HG02623 (cell line): ENCODE measurements around the gene DLG2.

Source experiments
- ATAC-seq: cut with Tn5 transposase; IDR thresholded peaks from one replicate; pipeline ENCODE4 v1.9.1; 2021; ENCODE audit warnings: moderate library complexity; ENCODE audit not compliant: unreplicated experiment

The DLG2 gene

DNA sequence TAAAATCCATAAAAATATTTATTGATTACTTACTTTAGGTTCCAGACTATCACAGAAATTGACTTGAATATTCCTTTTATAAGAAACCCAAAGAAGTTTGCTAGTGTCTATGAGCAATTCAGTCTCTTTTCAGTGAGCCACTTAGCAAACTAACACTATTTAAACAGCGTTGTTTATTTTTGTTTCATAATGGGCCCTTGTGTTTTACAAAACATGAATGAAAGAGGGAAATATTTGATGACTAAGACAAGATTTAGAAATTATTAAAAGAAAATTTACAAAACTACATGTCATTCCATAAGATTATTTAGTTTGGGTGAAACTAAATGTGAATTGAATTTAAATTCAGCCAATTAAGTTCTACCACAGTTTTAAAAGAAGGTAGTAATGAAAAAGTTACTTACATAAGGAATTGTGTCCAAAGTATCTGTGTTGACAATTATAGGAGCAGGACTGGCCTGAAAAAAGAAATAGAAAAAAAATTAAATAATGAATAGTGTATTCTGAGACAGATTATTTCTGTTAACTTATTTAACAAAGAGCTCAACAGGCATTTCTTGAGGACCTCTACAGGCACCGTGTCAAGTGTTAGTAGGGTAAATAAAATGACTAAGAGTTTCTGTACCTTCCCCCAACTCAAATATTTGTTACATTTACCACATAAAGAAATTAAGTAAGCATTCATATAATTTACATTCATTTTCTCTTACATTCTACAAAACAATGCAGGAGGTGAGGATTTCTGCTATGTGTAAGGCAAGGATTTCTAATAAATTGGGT, 1376.1 kb downstream of the DLG2 start:
- no peak for ATAC-seq

DNA sequence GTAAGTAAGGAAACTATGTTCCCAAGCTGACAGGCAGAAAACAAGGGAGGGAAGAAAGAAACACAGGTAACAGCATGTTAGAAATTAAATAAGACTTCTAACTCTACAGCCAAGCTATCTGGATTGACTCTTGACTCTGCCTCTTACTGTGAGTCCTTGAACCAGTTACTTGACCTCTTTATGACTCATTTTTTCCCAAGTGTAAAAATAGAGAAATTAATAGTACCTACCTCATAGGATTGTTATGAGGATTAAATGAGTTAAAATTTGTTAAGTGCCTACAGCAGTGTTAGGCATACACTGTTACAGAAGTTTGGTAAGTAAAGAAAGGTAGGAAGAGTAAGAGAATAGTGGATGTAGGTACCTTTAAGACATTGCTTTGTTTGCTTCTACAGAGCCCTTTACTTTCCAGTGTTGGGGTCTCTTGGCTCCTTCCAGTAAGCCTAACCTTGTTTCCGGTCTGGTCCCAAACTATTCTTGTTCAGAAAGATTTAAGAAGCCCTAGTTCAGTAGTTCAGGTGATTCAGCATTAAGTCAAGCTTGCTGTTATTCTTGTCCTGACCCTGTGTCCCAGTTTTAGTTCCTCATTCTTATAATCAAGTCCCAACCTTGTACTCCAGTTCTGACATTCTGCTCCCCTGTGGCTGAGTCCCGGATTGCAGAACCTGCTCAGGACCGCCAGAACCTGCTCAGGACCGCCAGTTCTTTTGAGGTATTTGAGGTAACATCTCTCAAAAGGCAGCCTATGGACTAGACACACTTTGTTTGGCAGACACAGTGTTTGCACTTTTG, 1377.6 kb downstream of the DLG2 start:
- peak; percentile 81 for ATAC-seq

DNA sequence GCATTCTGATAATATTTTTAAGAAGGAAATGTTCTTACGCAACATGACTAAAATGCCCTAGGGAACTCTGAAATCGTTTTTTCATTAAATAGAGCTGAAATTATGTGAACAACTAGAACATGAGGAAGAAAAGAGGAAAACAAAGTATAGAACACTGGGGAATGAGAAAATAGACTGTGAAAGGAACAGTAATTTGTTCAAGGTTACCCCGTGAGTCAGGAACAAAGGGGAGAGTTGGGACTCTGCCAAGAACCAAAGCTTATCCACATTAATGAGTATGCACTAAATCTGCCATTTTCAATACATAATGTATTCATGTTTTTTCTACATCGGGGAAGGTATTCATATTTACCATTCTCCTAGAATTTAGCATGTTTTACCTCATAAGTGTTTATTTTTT, 1379.2 kb downstream of the DLG2 start:
- no peak for ATAC-seq

DNA sequence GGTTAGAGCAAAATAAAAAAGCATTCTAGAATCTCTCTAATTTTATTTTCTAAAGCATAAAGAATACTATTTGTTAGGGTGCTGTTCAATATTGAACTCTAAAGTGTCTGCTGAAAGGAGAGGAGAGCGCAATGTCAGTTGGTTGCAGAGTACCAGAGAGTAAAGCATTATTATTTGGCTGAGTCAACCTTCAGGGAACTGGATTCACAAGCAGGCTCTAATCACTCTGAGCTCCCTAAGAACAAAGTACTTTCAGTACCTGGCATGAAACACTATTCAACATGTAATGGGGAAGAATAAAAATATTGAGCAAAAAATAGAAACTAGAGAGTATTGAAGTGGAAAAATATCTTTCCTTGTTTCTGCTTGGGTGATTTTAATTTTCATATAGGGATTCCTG, 1380.0 kb downstream of the DLG2 start:
- no peak for ATAC-seq

DNA sequence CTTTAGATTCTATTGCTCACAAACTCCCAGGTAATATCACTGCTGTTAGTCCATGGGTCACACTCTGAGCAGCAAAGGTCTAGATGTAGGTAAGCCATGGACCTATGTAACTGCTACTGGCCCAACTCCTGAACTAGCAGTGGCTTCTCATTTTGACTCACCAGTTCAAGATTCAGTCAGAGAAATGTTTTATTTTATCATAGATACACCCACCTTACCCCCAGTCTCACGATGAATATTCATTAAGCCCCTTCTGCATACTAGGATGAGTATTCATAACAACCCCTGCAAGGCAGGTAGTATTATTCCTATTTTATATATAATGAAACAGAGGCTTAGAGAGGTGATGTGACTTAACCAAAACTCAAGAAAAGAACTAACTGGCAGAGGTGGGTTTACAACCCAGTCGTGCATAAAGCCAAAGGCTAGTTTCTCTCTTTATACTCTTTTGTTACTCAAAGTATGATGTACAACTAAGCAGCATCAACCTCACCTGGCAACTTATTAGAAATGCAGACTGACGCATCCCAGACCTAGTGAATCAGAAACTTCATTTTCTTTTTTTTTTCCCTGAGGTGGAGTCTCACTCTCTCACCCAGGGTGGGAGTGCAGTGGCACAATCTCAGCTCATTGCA, 1383.4 kb downstream of the DLG2 start:
- ATAC-seq: peak; percentile 73

DNA sequence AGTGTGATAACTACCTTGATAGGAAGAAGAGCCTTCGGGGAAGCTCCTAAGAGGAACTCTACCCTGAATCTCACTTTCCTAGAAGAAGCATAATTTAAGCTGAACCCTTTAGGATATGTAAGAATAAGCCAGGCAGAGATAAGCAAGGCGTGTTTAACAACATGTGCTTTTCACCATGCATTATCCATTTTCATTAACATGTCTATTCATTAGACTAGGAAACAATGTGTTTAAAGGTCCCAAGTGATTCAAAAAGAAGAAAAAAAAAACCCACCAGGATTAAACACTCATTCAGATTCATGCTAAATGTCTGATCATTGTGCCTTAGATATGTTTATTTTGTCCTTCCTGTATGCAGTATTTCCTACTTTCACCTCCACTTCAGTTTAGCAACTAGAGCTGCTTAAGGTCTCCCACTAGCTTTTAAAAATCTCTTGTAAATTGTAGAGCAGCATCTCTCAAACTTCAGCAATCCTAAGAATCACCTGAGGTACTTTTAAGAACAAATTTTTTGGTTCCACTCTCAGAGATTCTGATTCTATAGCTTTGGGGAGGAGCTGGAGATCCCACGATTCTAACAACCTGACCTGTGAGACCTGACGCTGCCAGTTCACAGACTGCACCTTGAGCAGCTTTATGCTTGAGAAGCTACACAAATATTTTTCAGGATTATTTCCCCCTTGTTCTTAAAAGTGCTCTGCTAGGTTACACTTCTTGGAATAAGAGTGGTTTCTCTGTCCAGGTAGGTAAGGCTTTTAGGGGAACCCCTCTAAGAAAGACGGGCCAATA, 1385.6 kb downstream of the DLG2 start:
- no peak for ATAC-seq

DNA sequence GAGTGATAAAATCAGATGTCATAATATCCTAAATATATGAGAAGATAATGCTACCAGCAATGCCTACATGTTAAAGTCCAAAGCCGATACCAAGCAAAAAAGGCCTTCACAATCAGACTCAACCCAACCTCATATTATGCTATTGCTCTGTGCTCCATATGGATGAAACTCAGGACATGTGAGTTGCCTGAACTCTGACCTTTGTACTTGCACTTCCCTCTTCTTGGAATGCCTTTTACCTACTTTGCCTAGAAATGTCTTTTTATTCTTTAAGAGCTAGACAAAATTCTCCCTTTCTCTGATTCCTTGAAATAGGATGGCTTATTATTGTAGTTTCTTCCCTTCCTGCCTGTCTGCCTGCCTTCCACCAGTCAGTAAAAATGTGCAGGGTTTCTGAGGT, 1386.3 kb downstream of the DLG2 start:
- ATAC-seq: no peak

DNA sequence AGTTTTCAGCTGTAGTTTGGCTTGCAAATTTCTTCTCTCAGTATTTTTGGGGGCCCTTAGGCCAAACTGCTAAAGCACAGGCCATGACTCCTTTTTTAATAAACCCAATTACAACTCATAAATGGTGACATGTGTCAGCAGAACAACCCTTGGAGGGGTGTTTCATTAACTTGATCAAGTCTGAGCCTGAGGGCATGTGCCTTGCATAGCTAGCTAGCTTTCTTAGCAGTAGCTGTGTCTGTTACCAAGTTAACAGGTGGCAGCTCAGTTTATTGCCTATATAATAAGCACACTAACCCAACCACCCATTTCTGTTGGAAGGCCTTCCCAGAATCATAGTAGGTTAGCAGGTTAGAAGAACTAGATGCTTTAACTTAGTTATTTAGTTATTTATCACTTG, 1390.7 kb downstream of the DLG2 start:
- no peak for ATAC-seq

DNA sequence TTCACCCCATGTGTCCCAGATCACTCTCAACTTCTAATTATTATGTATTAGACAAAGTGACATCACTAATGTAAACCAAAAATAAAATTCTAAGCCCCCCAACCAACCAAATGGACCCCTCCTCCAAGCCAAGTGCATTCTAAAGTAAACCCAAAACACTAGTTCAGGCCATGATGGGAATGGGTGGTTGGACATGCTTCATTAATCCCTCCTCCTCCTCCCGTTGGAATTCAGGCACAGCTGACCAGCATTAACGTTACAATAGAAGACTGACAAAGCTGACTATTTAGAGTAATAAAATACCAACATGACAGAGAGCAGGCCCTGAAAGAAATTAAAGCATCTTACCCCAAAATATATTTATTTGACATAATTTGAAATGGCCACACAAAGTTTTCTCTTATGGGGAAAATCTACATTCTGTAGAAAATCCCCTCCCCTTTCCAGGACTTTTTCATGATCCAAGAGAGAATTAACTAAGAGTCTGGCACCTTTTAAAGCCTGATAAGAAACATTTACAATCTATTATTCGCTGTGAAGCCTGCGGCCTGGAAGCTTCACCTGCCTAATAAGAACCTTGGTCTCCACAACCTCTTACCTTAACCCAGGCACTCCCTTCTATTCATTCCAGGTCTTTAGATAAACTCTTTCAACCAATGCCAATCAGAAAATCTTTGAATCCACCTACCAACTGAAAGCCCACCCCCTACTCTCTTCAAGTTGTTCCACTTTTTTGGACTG, 1392.5 kb downstream of the DLG2 start:
- no peak for ATAC-seq

DNA sequence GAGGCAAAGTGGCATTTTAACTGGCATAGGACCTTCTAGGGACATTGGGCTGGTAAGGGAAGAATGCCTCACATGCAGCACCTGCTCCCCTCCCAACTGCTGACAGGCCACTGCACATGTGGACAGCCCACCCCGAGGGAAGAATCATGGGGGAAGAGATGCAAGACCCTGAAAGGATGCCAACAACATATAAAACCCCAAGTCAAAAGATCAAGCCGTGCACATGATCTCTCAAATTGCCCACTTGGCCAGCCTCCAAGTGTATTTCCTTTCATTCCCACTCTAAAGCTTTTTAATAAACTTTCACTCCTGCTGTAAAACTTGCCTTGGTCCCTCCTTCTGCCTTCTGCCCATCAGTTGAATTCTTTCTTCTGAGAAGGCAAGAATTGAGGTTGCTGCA, 1393.1 kb downstream of the DLG2 start:
- ATAC-seq: no peak

DNA sequence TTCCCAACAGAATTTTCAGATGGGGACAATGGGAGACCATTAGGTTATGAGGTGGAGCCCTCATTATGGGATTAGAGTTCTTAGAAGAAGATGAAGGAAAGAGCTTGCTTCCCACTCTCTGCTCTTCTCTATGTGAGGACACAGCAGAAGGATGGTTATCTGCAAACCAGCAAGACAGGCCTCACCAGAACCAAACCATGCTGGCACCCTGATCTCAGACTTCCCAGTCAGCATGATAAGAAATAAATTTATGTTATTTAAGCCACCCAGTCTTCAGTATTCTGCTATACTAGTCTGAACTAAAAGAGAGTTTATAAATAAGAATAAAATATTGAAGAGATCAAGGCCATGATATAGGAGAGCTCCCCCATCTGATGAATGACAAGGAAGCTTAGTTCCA, 1394.6 kb downstream of the DLG2 start:
- ATAC-seq: no peak

DNA sequence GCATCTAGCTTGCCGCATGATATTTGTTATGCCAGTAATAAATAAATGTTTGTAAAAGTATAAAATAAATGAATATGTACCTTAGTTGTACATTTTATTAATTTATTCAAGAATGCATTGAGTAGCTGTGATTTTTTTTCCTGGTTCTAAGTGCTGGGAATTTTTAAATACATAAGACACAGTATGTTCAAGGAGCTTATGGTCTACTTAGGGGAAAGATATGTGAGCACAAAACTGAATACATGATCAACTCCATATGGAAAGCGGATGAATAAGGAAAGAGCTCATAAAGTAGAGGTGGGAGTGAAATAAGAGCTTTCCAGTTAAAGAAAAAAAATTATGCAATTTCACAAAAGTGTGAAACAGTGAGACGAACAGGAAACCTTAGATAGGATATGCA, 1396.7 kb downstream of the DLG2 start:
- ATAC-seq: no peak

DNA sequence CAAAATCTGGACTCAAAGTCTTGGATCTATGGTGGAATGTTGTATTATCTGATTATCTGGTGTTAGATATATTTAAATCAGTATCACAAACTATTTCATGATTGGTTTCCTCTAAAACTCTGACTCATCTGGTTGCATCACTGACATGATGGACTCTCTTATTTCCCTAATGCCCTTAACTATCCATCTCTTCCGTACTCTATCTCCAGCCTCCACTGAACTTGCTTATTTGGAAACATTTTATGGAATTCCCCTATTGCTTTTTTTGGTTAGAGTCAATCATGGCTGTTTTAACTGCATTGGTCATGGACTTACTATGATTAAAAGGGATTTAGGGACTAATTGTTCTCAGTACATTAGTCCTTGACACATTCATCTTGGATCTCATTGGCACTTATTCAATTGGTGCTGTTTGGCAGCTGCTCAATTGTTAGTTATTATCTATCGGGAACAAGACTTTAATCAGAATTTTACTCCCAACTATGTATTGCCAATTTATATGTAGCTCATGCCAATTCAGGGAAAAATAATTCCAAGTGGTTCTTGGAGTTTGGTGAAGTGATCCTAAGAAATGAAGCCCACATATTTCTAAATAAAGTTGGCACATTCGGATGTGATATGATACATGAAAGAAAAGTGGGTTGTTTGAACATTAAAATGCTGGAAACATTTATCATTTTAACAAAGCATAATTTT, 1399.0 kb downstream of the DLG2 start:
- ATAC-seq: no peak

DNA sequence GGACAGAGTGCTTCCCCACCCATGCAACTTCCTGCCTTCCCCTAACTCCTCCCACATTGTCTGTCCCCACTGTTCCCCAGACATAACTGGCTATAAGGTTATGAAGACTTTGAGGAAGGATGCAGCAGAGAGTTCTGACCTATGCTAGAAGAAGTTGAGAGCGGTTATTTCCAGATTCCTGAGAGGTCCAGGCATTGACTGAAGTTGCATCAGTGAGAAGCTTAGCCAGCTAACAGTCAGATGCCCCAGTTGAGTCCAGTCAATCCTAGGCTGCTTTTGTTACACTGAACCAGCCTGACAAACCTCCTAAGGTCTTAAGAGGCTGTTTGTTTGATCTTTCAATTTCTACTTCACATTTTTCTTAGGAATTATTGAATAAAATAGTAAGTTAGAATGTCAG, 1403.1 kb downstream of the DLG2 start:
- no peak for ATAC-seq

DNA sequence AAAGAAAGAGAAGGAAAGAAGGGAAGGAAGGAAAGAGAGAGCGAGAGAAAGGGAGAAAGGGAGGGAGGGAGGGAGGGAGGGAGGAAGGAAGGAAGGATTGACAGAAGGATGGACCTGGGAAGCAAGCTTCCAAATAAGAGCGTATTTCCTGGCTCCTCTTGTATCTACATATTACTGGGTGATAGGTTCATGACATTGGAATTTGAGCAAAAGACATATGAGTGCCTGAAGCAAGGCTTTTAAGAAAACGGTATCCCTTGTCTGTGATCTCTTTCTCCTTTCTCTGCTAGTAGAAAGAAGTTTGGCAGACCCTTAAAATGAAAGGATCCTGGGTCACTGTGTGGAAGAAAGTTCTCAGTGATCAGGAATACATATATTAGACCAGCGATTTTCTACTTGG, 1408.8 kb downstream of the DLG2 start:
- no peak for ATAC-seq

DNA sequence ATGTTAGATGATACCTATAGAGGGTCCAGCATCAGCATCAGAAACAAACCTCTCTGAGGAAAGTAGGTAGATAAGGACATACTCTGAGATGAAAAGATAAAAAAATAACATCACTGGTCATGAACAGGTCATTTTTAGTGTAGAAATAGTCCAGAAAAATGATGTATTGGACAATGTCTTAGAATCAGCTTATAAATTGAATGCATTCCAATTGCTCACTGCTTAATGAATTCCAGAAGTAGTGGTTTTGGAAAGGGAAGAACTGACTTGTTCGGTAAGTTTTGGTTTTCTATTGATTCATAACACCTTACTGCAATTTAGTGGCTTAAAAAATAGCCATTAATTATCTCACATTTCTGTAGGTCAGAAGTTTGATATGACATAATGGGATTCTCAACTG, 1411.5 kb downstream of the DLG2 start:
- no peak for ATAC-seq

DNA sequence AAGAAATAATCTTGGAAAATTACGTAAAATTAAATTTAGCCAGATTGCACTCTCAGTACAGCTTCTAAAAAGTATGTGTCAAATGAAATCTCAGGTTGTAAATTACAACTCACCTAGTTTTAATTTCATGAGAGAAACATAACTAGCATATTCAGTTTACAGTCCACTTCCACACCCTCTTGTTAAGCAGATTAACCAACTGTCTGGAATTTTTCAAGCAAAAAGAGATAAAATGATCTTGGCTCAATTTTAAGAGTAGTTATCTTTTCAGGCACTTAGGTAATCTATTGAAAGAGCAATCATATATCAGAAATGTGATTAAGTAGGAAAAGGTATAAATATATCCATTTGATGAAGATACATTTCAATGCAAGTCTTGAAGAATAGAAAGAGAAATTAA, 1412.6 kb downstream of the DLG2 start:
- no peak for ATAC-seq

DNA sequence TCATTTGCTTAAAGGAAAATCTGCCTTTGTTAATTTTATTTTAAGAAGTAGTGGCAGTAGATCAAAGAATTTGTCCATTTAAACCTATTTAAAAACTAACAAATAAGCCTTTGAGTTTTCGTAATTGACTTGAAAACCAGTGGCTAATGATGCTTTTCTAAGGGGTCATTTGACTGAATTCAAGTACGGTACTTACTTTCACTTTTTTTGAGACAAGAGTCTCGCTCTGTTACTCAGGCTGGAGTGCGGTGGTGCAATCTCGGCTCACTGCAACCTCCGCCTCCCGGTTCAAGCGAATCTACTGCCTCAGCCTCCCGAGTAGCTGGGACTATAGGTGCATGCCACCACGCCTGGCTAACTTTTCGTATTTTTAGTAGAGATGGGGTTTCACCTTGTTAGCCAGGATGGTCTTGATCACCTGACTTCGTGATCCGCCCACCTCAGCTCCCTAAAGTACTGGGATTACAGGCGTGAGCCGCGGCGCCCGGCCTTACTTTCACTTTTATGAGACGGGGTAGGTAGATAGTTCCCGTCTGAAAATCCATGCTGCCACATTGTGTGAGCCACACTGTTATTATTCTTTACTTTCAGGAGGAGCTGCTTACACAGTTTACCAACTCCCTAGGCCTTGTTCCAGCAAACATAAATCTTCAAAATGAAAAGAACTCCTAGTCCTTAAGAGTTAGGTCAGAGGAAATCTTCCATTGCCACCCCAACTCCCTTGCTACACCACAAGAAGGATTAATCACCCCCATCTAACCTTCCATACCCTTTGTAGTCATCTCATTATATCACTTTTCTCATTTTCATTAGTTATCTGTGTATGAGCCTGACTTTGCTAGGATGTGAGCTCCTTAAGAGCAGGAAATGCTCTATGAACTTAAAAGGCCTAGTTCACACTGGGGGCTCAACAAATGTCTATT, 1414.4 kb downstream of the DLG2 start:
- no peak for ATAC-seq

DNA sequence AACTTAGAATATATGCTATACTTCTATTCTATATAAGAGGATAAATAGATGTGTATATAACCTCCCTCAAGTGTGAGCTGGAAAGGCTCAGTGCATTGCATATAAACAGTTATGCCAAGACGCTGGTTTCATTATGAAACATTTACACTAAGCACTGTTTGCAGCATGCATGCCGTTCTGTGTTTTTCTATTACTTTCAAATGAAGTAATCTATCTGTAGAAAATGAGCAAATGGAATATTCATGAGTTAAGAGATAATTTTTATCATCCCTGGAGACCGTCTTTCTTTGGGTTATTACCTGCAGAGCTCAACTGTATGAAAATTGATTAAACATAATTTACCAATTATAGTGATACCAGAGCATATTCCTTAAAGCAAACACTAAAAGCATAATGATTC, 1415.2 kb downstream of the DLG2 start:
- no peak for ATAC-seq
